K562 (cell line): ENCODE results near the gene MARS1. TPM values are rescaled to one million over a fixed set of nuclear protein-coding genes. Genes with fewer than 3 reads are reported as not detected.

Source experiments
- ATAC-seq: fragments of 200-7000 bp; cut with Tn5 transposase; 3 replicates; pipeline ENCODE4 v1.9.1; 2020; ENCODE audit warnings: moderate library complexity
- BruUV-seq: library from RNA; stranded (reverse); fragments of 400-500 nt; replicated peaks from 2 replicates; lab custom pipeline; 2021; lab: Mats Ljungman, UMichigan
- CTCF ChIA-PET: fragments of 300-600 bp; formaldehyde crosslinking; extraction: SDS; loops from one replicate; lab custom pipeline; 2021; ENCODE audit warnings: low intra/inter-chr PET ratio; lab: Yijun Ruan, JAX
- POLR2A ChIA-PET: fragments of 300-600, 350-650 bp; sonication (Branson Sonifier 250); formaldehyde crosslinking; extraction: SDS; loops from one replicate; lab custom pipeline; 2021; ENCODE audit warnings: antibody characterized with exemption, inconsistent platforms; lab: Yijun Ruan, JAX
- DNase-seq, 4 experiments: peaks; one replicate each; pipeline versions ENCODE4 v3.0.0 to v3.0.0-alpha.2; 2011 to 2018; ENCODE audit warnings: low spot score in 3 of 4, mixed read lengths in 3 of 4; ENCODE audit errors: extremely low read depth in 1 of 4
- FAIRE-seq: peaks from 2 replicates; lab custom pipeline; 2011; peaks lifted over from hg19 to GRCh38; lab: Jason Lieb, UNC
- H2AFZ ChIP-seq: 2 replicates; pipeline ENCODE4 v1.6.0; 2011; ENCODE audit warnings: low read depth, low read length, control low read depth, inconsistent platforms
- H3K27ac ChIP-seq: fragments of 200-600 bp; 3 replicates; pipeline ENCODE4 v1.8.0; 2011; ENCODE audit warnings: low read depth, mild to moderate bottlenecking, control low read depth, inconsistent platforms, low read length, moderate library complexity, mixed read lengths; ENCODE audit errors: extremely low read depth
- H3K27me3 ChIP-seq, 2 experiments: fragments of 300-600 bp in 1 of 2; 2 replicates in 1 of 2; 3 replicates in 1 of 2; pipeline versions ENCODE4 v1.6.0 to v1.8.0; 2011; ENCODE audit warnings: inconsistent platforms in 2 of 2, low read length in 2 of 2, mild to moderate bottlenecking in 1 of 2, mixed read lengths in 1 of 2, moderate library complexity in 1 of 2; ENCODE audit not compliant: control insufficient read depth in 2 of 2, insufficient read depth in 2 of 2
- H3K36me3 ChIP-seq: fragments of 300-600 bp; 3 replicates; pipeline ENCODE4 v1.8.0; 2011; ENCODE audit warnings: mild to moderate bottlenecking, low read length, inconsistent platforms; ENCODE audit not compliant: control insufficient read depth, insufficient read depth
- H3K4me1 ChIP-seq, 2 experiments: fragments of 200-600 bp in 1 of 2; replicated peaks in 1 of 2; 2 replicates in 1 of 2; 3 replicates in 1 of 2; pipeline versions ENCODE4 v1.5.1 to v1.8.0; 2011; ENCODE audit warnings: inconsistent platforms in 2 of 2, low read length in 2 of 2, mild to moderate bottlenecking in 1 of 2, mixed read lengths in 1 of 2, moderate library complexity in 1 of 2; ENCODE audit not compliant: control insufficient read depth in 2 of 2, insufficient read depth in 2 of 2
- H3K4me2 ChIP-seq: 2 replicates; pipeline ENCODE4 v1.6.1; 2011; ENCODE audit warnings: low read length, control low read depth, inconsistent platforms, mixed read lengths; ENCODE audit not compliant: insufficient read depth
- H3K4me3 ChIP-seq: fragments of 200-600 bp; sonication (generic), shearing (Covaris generic); 2 replicates; pipeline ENCODE4 v1.5.1; 2016; ENCODE audit warnings: control low read depth, inconsistent platforms
- H3K79me2 ChIP-seq: fragments of 200-600 bp; 3 replicates; pipeline ENCODE4 v1.8.0; 2011; ENCODE audit warnings: low read length, inconsistent platforms; ENCODE audit not compliant: control insufficient read depth, insufficient read depth
- H3K9ac ChIP-seq, 2 experiments: 2 replicates each; pipeline versions ENCODE4 v1.6.0 to v1.6.1; 2011; ENCODE audit warnings: low read depth in 2 of 2, low read length in 2 of 2, control low read depth in 1 of 2, inconsistent platforms in 1 of 2, mild to moderate bottlenecking in 1 of 2, mixed read lengths in 1 of 2; ENCODE audit not compliant: insufficient read depth in 1 of 2
- H3K9me1 ChIP-seq: one replicate; pipeline ENCODE4 v1.6.0; 2011; ENCODE audit warnings: inconsistent platforms, mild to moderate bottlenecking, low read length, moderate library complexity; ENCODE audit not compliant: control insufficient read depth, insufficient read depth
- H3K9me3 ChIP-seq: replicated peaks from 2 replicates; pipeline ENCODE4 v1.5.1; 2011; ENCODE audit warnings: low read depth, low read length, inconsistent platforms; ENCODE audit not compliant: control insufficient read depth, insufficient read depth
- H4K20me1 ChIP-seq: replicated peaks from 2 replicates; pipeline ENCODE4 v1.6.1; 2011; ENCODE audit warnings: low read length, inconsistent platforms, mixed read lengths; ENCODE audit not compliant: control insufficient read depth, insufficient read depth
- ADNP ChIP-seq: fragments of 200-800 bp; sonication (Bioruptor generic); IDR thresholded peaks from 2 replicates; pipeline ENCODE4 v1.6.1; 2016; ENCODE audit warnings: missing genetic modification characterization, missing compliant biosample characterization
- BDP1 ChIP-seq: IDR thresholded peaks from 3 replicates; pipeline ENCODE4 v1.6.1; 2011; ENCODE audit not compliant: insufficient read length, insufficient read depth
- HEY1 ChIP-seq: fragments of 250-450 bp; sonication (Bioruptor Pico); IDR thresholded peaks from 2 replicates; pipeline ENCODE4 v1.5.0; 2020; ENCODE audit warnings: mild to moderate bottlenecking, moderate library complexity, borderline replicate concordance
- HNRNPH1 ChIP-seq: fragments of 200-400 bp; formaldehyde crosslinking; optimal IDR thresholded peaks from 2 replicates; pipeline ENCODE3; 2017; ENCODE audit warnings: low read depth, mild to moderate bottlenecking, low read length, moderate library complexity
- MAX ChIP-seq: sonication (generic); formaldehyde crosslinking; IDR thresholded peaks from 2 replicates; pipeline ENCODE4 v1.9.0; 2022; ENCODE audit warnings: mild to moderate bottlenecking, missing genetic modification reagents
- NFIX ChIP-seq: fragments of 250-450 bp; sonication (Bioruptor Pico); IDR thresholded peaks from 2 replicates; pipeline ENCODE4 v1.4.0; 2020; ENCODE audit warnings: low read depth, mild to moderate bottlenecking, moderate library complexity
- PHB ChIP-seq: fragments of 250-450 bp; sonication (Bioruptor Pico); IDR thresholded peaks from 2 replicates; pipeline ENCODE4 v1.5.0; 2021
- REST ChIP-seq, 2 experiments: fragments of 450-650 bp; formaldehyde crosslinking in 1 of 2; IDR thresholded peaks; 2 replicates each; pipeline versions ENCODE4 v1.4.0 to v1.6.1; 2014 to 2020; ENCODE audit warnings: mild to moderate bottlenecking in 2 of 2, borderline replicate concordance in 1 of 2, low read depth in 1 of 2
- SIRT6 ChIP-seq: IDR thresholded peaks from one replicate; pipeline ENCODE4 v1.6.1; 2012; ENCODE audit warnings: low read depth, mild to moderate bottlenecking, control low read depth, inconsistent platforms, low read length, moderate library complexity
- SMARCA4 ChIP-seq: fragments of 450-650 bp; IDR thresholded peaks from 2 replicates; pipeline ENCODE4 v1.6.1; 2016
- ZNF280A ChIP-seq: fragments of 450-650 bp; IDR thresholded peaks from 2 replicates; pipeline ENCODE4 v1.6.1; 2018; ENCODE audit warnings: mild to moderate bottlenecking, low read depth; ENCODE audit not compliant: partially characterized antibody
- WGBS: fragments of 100-300 bp; shearing (Covaris generic); methylation state at CpG from one replicate; pipeline ENCODE4 v1.1.6; 2016; ENCODE audit warnings: low coverage, mixed read lengths; ENCODE audit not compliant: insufficient coverage; ENCODE audit errors: missing lambda C conversion rate; 5-methylcytosine and 5-hydroxymethylcytosine counted together
- in situ Hi-C: fragments of 300-500 bp; cut with MboI; formaldehyde crosslinking; loops from 4 replicates; pipeline ENCODE4 v1.15.0; 2018; ENCODE audit warnings: inconsistent platforms, mixed read lengths
- intact Hi-C: fragments of 100-400 bp; cut with micrococcal nuclease; formaldehyde crosslinking; loops from 2 replicates; pipeline ENCODE4 v1.14.2; 2022
- polyA plus RNA-seq, 8 experiments: library from polyadenylated mRNA; depleted of rRNA in 4 of 8; stranded (reverse) in 5 of 8; unstranded in 3 of 8; fragments of >200 nt; fragmentation: Nextera tagmentation in 2 of 8; fragmentation: Illumina TruSeq in 1 of 8; extraction: Ambion mirVana in 2 of 8; extraction: Trizol in 1 of 8; gene quantifications; 2 replicates each; pipeline versions ENCODE4 v1.2.1 to v1.2.3, GENCODE V29; 2011 to 2014; ENCODE audit warnings: inconsistent platforms in 1 of 8, missing spikeins in 1 of 8
- total RNA-seq, 7 experiments: library from RNA; depleted of rRNA in 6 of 7; stranded (reverse); fragments of >200 nt in 6 of 7; fragmentation: Illumina TruSeq in 2 of 7; extraction: Trizol in 2 of 7; gene quantifications; 2 replicates each; pipeline versions ENCODE4 v1.2.1 to v1.2.3, GENCODE V29; 2011 to 2021; ENCODE audit warnings: low replicate concordance in 1 of 7

The MARS1 gene
- total and polyA plus RNA-seq, 9 of the 15 experiments (the other 6 are each of a cell fraction or from before 2014, with no cell fraction given): 117 to 382 (median 220) TPM

GRCh38 chr12:57467212-57467874, 20.5 kb upstream of the MARS1 start (continued):
- no peak for TF ChIP-seq ZNF280A
- no peak for TF ChIP-seq MAX (CRISPR knock-in tag)
- TF ChIP-seq PHB: no peak
- no peak for TF ChIP-seq BDP1
- TF ChIP-seq, all 486 proteins: peak for 0

GRCh38 chr12:57467915-57468314, 20.0 kb upstream of the MARS1 start:
- no TSS peak for BruUV-seq
- no peak for FAIRE-seq
- CTCF ChIA-PET: no interaction called here
- TF ChIP-seq REST (IDR thresholded peaks at IDR 0.05; ENCODE audit: borderline replicate concordance): no peak
- TF ChIP-seq REST (CRISPR knock-in tag; IDR thresholded peaks at IDR 0.05; ENCODE audit: low read depth): no peak
- TF ChIP-seq HEY1: no peak
- no peak for TF ChIP-seq NFIX
- no peak for TF ChIP-seq SIRT6
- TF ChIP-seq SMARCA4: no peak
- no peak for TF ChIP-seq HNRNPH1
- TF ChIP-seq ADNP (tag): no peak

More at GRCh38 chr12:57467915-57468314, 20.0 kb upstream of the MARS1 start:
- Histone ChIP-seq H3K4me3 (no peak overlapping the region), H3K79me2 (no peaks in the 10 kb centered on the region), H3K9ac (peak overlapping the region in 1 of 2 experiments; percentile 70; a peak in 1 of 4 replicates), H3K27me3 (peaks cover 16 to 54% of the 10 kb centered on the region in 2 experiments; a peak in 4 of 5 replicates), H3K36me3 (no peaks in the 10 kb centered on the region), H3K9me1 (no peaks in the 10 kb centered on the region), H4K20me1 (no peaks in the 10 kb centered on the region), H3K4me1 (peaks cover 6 to 11% of the 10 kb centered on the region in 2 experiments), H2AFZ (no peak overlapping the region), H3K4me2 (no peak overlapping the region), H3K27ac (no peak overlapping the region), H3K9me3 (no peaks in the 10 kb centered on the region)
- no peak for ATAC-seq
- 13% methylated on average over 11 of the region's 11 CpGs for WGBS
- intact Hi-C loops (no loop called here), in situ Hi-C loops (no loop called here)
- POLR2A ChIA-PET: interaction anchor here (0.7 to 0.9 kb wide), 2 partner anchors 34 to 42 kb away, joined by 3 read pairs; no protein-coding TSS in a partner anchor
- DNase-seq: no peak
